Measurements from ENCODE around the gene CDC6. TPM values are rescaled to one million over a fixed set of nuclear protein-coding genes. Genes with fewer than 3 reads are reported as not detected.

Gene CDC6
- total RNA-seq, 1 donor from 2014 or later, result 1.6 TPM

DNA sequence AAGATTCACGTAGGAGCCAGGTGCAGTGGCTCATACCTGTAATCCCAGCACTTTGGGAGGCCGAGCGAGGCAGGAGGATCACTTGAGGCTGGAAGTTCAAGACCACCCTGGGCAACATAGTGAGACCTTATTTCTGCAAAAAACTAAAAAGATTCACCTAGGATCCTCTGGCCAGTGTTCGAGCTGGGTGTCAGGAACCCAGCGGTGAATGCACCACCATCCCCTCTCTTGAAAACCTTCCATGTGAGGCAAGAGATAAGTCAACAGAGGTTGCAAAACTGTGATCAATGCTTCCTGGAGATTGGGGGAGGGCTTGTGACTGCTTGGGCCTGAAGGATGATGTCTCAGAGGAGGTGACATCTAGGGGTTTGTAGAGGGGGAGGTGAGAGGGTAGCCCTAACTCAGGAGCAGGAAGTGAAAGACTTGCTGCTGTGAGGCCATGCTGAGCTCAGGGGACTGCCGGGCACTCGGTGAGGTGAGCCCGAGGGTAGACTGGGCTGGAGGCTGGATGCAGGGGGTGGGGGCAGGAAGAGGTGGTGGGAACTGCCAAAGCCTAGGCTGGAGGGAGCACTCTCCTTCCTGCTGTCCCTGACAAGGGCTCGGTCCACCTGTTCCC is 65.2 kb downstream of the CDC6 start:
- DNase-seq, result no peak

Other genes with a start within 250 kb of the CDC6 start
- gene MED24, start 233.5 kb upstream of the CDC6 start, total RNA-seq, result 72.5 TPM
- 91.1 TPM for gene THRA, start 224.9 kb upstream of the CDC6 start, total RNA-seq
- 0.78 TPM for gene NR1D1, start 187.3 kb upstream of the CDC6 start, total RNA-seq
- 89.2 TPM for gene MSL1, start 165.9 kb upstream of the CDC6 start, total RNA-seq
- 43.8 TPM for gene CASC3, start 147.3 kb upstream of the CDC6 start, total RNA-seq
- 17.0 TPM for gene RAPGEFL1, start 110.4 kb upstream of the CDC6 start, total RNA-seq
- gene WIPF2, start 68.6 kb upstream of the CDC6 start, total RNA-seq, result 8.0 TPM
- 7.2 TPM for gene RARA, start 21.3 kb downstream of the CDC6 start, total RNA-seq
- gene GJD3, start 76.9 kb downstream of the CDC6 start, total RNA-seq, result 0.31 TPM
- gene TOP2A, start 130.0 kb downstream of the CDC6 start, total RNA-seq, result 24.0 TPM
- gene IGFBP4, start 155.6 kb downstream of the CDC6 start, total RNA-seq, result 15.4 TPM
- not detected for gene TNS4, start 213.7 kb downstream of the CDC6 start, total RNA-seq

All from occipital lobe (tissue), 2 donors.